Mesenteric fat pad (tissue), 1 donor: ENCODE data around the gene CCDC183. TPM values are rescaled to one million over a fixed set of nuclear protein-coding genes. Genes with fewer than 3 reads are reported as not detected.
"Not testable (repeated sequence)": the region's sequence is repeated elsewhere in the genome, so short reads cannot be mapped to it uniquely, and the experiment has no call there.

ENCODE experiments used
- DNase-seq: peaks from one replicate; pipeline ENCODE4 v3.0.0-alpha.2; 2020; ENCODE audit warnings: low spot score
- total RNA-seq: library from RNA; stranded (reverse); fragmentation: NEBNext Ultra II Directional; extraction: Animal tissue kit (Norgen Biotek cat#: 25700); gene quantifications from one replicate; pipeline ENCODE4 v1.2.1, GENCODE V29; 2021
- donor health status: DM: yes; HTN: yes; CAD: no.

CCDC183 gene
- total RNA-seq, 1 donor from 2014 or later: 0.71 TPM

DNA sequence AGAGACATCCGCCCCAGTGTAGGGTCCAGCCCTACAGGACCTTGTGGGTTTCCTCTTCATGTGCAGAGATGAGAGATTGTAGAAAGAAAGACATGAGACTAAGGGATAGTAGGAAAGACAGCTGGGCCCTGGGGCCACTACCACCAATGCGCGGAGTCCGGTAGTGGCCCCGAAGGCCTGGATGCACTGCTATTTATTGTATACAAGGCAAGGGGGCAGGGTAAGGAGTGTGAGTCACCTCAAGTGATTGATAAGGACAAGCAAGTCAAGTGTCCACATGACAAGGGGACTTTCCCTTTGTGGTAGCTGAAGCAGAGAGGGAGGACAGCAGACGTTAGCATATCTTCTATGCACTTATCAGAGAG, 11.2 kb upstream of the CCDC183 start:
- DNase-seq: no peak

DNA sequence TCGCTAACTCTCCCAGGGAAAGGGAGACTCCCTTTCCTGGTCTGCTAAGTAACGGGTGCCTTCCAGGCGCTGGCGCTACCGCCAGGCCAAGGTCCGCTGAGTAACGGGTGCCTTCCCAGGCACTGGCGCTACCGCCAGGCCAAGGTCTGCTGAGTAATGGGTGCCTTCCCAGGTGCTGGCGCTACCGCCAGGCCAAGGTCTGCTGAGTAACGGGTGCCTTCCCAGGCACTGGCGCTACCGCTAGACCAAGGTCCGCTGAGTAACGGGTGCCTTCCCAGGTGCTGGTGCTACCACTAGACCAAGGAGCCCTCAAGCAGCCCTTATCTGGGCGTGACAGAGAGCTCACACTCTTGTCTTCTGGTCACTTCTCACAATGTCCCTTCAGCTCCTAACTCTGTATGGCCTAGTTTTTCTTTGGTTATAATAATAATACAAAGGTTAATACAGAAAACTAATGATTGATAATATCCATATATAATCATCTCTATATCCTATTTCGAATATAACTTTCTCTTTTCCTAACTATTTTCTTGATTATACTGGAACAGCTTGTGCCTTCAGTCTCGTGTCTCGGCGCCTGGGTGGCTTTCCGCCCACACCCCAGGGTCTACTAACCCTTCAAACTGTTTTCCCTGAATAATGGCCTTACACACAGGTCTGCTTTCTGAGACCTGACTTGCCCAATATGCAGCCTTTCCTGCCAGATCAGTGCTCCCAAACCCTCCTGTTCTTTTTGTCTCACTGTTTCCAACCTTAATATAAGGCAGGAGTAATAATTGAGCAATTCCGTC, 10.4 kb upstream of the CCDC183 start:
- not testable (repeated sequence) for DNase-seq

DNA sequence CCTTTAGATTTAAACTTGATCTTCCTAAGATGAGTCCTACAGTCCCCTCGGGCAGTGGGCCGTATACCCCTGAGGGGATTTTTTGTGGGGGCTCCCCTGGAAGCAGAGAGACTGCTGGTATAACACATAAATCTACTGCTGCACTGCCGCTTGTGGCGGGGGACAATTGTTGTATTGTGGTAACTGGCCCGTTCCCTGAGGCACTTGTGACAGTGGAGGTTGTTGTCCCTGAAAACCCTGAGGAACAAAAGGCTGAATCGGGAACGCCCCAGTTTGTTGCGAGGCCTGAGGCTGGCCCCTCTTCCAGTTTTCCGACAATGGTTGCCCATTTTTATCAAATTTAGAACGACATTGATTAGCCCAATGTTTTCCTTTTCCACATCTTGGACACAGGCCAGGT, 9.7 kb upstream of the CCDC183 start:
- DNase-seq: no peak

DNA sequence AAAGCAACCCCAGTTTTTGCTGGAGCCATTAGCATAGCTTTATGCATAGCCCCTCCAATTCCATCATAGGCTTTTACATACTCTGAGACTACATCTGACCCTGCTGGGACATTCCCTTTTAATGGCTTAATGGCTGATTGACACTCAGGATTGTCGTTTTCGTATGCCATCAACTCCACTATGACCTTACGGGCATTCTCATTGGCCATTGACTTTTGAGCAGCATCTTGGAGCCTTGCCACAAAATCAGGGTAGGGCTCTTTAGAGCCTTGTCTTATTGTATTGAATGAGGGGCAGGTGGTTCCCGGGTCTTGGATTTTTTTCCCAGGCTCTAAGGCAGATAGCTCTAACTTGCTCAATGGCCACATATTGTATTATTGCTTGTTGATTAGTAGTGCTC, 9.2 kb upstream of the CCDC183 start:
- not testable (repeated sequence) for DNase-seq

DNA sequence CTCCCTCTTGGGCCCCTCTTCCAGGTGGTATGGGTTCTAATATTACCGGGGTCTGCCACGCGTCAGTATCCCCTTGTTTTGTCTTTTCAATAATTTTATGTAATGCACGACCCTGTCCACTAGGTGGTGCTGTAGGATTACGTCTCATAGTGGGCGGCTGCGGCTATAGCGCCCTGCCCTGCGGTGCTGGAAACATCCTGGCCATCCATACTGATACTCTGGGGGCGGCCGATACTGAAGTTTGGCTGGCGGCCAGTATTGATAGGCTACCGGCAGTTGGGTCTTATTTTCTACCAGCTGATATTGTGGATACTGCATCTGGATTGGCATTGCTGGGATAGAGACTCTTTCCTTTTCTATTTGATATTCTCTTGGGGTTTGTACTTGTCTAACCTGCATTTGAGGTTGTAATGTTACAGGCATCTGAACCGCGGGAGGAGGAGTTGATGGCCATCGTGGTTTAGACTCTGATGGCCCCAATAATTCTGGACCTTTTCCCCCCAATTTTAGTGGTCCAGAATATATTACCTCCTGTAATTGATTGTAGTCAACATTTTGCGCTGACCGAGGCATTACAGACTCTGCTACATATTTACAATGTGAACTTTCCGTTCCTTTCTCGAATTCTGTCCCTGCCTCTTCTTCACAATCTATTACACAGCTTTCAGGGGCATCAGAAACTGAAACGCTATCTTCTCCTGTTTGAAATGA, 8.3 kb upstream of the CCDC183 start:
- no peak for DNase-seq

DNA sequence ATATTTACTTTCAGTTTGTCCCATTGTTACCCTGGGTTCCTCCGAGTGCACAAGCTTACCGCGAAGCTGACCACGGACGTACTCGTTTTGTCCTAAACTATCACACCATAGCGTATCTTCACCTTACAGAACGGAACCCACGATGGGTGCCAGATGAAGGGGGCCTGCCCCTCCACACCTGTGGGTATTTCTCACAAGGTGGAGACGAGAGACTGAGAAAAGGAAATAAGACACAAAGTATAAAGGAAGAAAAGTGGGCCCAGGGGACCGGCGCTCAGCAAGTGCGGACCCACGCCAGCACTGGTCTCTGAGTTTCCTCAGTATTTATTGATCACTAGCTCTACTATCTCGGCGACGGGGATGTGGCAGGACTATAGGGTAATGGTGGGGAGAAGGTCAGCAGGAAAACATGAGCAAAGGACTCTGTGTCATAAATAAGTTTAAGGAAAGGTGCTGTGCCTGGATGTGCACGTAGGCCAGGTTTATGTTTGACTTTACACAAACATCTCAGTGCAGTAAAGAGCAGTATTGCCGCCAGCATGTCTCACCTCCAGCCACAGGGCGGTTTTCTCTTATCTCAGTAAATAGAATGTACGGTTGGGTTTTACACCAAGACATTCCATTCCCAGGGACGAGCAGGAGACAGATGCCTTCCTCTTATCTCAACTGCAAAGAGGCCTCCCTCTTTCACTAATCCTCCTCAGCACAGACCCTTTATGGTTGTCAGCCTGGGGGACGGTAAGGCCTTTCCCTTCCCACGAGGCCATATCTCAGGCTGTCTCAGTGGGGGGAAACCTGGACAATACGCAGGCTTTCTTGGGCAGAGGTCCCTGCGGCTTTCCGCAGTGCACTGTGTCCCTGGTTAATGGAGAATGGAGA, 7.3 kb upstream of the CCDC183 start:
- not testable (repeated sequence) for DNase-seq

DNA sequence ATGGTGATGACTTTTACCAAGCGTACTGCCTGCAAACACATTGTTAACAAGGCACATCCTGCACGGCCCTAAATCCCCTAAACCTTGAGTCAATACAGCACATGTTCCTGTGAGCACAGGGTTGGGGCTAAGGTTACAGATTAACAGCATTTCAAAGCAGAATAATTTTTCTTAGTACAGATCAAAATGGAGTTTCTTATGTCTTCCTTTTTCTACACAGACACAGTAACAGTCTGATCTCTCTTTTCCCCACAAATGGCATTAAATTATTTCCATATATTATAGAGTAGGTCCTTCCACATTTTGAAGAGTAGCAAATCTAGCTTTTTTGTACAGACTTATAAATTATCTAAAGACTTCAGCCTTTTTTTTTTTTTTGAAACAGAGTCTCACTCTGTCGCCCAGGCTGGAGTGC, 6.6 kb upstream of the CCDC183 start:
- DNase-seq: no peak

DNA sequence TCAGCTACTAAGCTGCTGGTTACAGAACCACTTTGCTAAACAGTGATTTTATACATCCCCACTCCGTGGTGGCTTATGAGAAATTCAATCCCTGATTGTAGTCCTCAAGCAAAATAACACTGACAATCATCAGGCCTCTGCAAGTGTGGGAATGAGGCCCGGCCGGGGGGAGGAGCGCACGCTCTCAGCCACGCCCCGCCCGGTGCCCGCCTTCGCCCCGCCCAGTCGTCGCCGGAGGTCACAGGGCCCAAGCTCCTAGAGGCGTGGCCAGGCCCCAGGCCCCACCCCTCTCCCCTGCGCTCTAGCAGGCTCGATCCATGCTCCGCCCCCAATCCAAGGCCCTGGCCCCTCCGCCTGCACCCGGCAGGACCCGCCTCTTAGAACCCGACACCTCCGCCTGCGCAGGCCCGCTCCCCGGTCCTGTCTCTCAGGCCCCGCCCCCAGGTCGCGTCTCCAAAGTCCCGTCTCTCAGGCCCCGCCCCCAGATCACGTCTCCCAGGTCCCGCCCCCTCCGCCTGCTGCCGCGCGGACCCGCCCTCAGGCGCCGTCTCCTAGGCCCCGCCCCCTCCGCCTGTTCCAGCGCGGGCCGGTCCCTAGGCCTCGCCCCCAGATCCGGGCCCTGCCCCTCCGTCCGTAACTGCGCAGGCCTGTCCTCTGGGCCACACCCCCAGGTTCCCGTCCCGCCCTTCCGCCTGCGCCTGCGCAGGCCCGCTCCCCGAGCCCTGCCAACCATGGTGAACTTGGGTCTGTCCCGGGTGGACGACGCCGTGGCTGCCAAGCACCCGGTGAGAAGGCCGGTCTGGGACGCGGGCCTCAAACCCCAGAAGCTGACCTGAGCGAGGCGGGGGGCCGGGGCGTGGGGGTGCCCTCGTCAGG, 5.3 kb upstream of the CCDC183 start, which contains the start of gene TMEM141:
TMEM141 (plus strand) TSS at position 705 of the 876 bp plus-strand sequence; CDS start at position 732, 27 bp downstream.
- peak; percentile 100 for DNase-seq

DNA sequence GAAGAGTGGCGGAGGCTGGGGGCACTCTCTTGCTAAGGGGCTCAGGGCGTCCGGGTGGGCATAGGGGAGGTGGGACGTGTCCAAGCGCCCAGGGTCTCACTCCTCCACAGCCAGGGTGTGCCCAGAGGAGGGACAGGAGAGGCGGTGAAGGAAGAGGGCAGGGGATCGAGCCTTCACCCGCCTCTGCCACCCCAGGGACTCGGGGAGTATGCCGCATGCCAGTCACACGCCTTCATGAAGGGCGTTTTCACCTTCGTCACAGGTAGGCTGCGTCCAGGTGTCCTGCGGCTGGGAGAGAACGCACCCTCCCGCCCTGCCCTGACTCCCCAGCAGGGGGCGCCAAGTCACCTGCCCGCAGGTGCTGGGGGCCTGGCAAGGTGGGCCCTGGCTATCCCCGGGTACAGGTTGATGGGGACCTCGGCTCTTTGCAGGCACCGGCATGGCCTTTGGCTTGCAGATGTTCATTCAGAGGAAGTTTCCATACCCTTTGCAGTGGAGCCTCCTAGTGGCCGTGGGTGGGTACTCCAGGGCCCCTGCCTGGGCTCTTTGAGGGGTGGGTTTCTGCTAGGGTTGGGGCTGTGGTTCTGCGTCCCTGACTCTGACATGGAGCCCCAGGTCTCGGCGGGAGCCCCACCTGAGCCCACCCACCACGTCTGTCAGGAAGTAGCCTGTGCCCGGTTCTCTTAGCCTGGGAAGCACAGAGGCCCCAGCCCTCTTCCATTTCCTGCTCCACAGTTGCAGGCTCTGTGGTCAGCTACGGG, 4.4 kb upstream of the CCDC183 start:
- DNase-seq: no peak

DNA sequence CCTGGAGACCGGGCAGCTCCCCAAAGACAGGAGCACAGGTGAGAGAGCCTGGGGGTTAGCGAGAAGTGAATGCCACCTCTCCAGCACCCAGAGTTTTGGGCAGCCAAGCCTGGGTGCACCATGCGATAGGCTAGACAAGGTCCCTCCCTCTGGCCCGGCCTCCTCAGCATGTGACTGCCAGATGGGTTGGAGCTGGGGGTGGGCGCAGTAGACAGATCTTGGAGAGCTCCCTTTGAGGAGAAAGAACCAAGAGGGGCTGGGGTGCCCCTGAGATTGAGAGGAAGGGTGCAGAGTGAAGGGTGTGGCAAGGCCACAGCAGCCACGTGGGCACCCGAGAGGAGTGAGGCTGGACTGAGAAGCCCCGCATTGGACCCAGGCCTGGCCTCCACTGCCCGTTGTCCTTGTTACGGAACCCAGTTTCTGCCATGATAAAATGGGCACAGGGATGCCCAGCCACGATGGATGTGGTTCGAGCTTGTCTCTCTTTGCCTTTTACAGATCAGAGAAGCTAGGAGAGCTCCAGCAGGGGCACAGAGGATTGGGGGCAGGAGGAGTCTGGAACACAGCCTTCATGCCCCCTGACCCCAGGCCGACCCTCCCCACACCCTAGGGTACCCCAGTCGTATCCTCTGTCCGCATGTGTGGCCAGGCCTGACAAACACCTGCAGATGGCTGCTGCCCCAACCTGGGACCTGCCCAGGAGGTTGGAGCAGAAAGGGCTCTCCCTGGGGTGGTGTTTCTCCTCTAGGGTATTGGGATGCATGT, 3.6 kb upstream of the CCDC183 start:
- DNase-seq: no peak

DNA sequence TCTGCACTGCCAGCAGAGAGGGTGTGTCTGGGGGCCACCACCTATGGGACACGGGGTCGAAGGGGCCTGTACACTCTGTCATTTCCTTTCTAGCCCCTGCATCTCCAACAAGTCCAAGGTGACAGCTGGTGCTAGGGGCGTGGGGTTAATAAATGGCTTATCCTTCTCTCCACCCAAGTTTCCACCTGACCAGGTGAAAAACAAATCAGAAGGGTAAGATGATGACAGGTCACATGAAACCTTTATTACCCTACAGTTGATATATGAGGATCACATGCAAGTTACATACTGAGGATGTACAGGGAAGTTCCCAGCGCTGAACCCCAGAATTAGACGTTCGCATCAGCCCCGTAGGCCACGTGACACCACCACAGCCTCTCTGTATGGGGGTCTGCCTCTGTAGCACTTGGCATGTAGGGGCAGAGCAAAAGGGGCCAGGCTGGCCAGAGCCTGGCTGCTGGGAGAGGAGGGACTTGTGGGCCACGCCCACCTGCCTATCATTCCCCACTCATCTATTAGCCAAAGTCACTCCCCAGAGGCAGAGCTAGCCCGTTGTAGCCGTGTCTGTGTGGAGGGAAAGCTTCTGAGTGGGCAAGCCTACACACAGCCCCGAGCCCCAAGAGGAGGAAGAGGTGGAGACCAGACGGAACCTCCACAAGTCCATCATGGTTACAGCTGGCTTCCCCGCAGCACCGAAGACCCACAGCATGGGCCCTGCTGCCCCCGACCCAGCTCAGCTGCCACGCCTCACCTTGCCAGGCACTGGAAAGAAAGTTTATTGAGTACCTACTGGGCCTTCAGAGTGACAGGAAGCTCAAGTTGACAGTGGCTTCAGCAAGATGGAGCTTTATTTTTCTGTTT, 2.8 kb upstream of the CCDC183 start:
- DNase-seq: no peak

DNA sequence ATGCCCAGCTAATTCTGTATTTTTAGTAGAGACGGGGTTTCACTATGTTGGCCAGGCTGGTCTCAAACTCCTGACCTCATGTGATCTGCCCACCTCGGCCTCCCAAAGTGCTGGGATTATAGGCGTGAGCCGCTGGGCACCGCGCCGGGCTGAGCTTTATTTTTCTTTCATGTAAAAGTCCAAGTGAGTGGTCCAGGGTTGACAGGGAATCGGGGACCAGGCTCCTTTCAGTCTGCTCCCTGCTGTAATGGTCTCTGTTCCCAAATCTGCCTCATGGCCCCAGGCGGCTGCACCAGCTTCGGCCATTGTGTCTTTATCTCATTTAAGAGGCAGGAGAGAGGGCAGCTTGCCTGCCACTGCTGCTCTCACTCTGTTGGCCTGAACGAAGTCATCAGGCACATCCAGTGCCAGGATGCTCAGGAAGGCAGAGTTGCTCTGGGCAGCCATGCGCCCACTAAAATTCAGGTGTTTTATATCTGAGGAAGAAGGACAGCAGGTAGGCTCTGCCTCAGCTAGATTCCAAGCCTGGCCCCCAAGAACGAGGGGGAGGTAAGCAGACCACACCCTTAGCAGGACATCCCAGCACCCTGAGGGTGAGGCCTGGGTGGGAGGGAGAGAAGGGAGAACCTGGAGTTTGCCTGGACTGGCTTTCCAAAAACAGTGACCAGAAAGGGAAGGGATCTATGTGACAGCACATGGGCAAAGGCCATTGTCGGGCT, 1.7 kb upstream of the CCDC183 start:
- DNase-seq: no peak

DNA sequence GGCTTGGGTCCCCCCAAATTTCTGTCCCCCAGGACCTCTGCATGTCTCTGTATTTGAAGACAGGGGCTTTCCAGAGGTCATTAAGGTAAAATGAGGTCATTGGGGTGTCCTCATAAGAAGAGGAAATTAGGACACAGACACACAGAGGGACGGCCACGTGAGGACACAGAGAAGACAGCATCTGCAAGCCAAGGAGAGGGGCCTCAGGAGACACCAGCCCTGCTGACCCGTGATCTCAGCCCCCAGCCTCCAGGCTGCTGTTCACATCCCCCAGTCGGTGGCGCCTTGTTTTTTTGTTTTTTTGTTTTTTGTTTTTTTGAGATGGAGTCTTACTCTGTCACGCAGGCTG, 1.2 kb upstream of the CCDC183 start:
- no peak for DNase-seq

DNA sequence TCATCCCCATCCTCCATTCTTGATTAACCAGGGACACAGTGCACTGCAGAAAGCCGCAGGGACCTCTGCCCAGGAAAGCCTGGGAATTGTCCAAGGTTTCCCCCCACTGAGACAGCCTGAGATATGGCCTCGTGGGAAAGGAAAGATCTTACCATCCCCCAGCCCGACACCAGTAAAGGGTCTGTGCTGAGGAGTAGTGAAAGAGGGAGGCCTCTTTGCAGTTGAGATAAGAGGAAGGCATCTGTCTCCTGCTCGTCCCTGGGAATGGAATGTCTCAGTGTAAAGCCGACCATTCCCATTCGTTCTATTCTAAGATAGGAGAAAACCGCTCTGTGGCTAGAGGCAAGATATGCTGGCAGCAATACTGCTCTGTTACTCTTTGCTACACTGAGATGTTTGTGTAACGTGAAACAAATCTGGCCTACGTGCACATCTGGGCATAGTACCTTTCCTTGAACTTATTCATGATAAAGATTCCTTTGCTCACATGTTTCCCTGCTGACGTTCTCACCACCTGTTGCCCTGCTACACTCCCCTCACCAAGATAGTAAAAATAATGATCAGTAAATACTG, 723 bp downstream of the CCDC183 start:
- DNase-seq: not testable (repeated sequence)

DNA sequence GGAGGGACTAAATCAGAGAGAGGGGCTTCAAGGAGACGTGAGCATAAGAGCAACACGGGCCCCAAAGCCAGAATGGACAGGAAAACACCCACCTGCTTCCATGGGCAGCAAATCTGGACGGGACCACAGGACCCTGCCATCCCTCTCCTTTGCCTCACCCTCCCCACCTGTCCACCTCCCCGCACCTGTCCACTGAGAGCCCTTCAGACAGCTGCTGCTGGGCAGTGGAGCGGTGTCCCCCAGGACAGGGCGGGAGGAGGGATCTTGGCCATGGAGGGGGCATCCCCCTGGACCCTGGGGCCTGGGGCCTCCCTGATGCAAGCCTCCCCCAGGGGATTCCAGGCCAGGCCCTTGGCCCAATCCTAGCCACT, 2.6 kb downstream of the CCDC183 start:
- no peak for DNase-seq

DNA sequence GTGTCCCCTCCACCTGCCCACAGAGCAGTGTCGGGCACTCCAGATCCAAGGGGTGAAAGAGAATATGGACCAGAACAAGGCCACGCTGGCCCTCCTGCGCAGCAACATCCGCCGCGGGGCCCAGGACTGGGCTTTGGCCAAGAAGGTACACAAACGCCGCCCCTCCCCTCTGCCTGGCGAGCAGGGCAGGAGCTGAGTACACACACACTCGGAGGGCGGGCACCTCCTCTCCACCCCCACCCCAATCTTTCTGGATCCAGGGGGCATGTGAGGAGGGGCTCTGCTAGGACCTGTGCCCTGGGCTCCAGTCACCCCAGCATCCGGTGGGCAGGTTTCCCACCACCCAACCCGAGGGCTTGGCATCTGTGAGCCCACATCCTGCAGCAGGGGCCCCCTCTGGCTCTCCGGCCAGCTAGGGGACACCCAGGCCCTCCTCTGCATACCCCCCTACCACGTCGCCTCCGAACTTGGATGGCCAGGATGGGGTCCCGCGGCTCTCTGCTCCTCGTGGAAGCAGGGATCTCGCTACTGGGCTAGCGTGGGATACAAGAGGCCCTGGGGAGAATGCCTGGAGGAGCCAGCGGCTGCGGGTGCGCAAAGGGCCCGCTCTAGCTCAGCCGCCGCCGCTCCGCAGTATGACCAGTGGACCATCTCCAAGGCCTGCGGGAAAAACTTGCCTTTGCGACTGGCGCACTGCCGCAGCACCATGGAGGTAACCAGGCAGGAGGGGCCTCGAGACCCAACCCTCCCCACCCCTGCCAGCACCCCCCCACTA, 3.1 kb downstream of the CCDC183 start:
- DNase-seq: no peak
